ENCODE data around the gene CLDN22.

The CLDN22 gene

GRCh38 chr4:183320211-183321059, at the start of gene CLDN22:
TSS of gene CLDN22 (minus strand) at chr4:183320276. CDS start at chr4:183320218, 58 bp downstream.
- Histone ChIP-seq H3K27me3 (ENCODE audit: low read length) (no peaks in the 10 kb centered on the region), H3K9ac (ENCODE audit: low read length) (no peak within 1 kb of the TSS), H3K79me2 (ENCODE audit: insufficient read depth, low read length) (no peaks in the 10 kb centered on the region), H3K9me3 (ENCODE audit: insufficient read depth, low read length) (no peaks in the 10 kb centered on the region), H2AFZ (ENCODE audit: low read depth, low read length, severe bottlenecking) (no peak within 1 kb of the TSS), H3K4me3 (ENCODE audit: insufficient read depth, low read length, poor library complexity, severe bottlenecking) (no peak within 1 kb of the TSS), H3K36me3 (ENCODE audit: low read length) (no peaks in the 10 kb centered on the region), H3F3A (ENCODE audit: insufficient read depth) (no peaks in the 10 kb centered on the region), H3K27ac (ENCODE audit: low read depth, low read length) (no peak within 1 kb of the TSS), H3K9me2 (replicated peaks; ENCODE audit: insufficient read depth, low read length) (no peaks in the 10 kb centered on the region), H3K4me2 (ENCODE audit: low read depth, low read length, poor library complexity, severe bottlenecking) (no peak within 1 kb of the TSS), H4K20me1 (ENCODE audit: low read depth, low read length) (no peaks in the 10 kb centered on the region)
- TF ChIP-seq CTCF (IDR thresholded peaks at IDR 0.05; ENCODE audit: insufficient read depth, low read length, poor library complexity, severe bottlenecking) (no peak), EZH2phosphoT487 (conservative IDR thresholded peaks at IDR 0.05; ENCODE audit: low read length) (no peak)

GRCh38 chr4:183369073-183369472, 49.0 kb upstream of the CLDN22 start:
- Histone ChIP-seq H3K79me2 (ENCODE audit: insufficient read depth, low read length) (no peaks in the 10 kb centered on the region), H3K27me3 (ENCODE audit: low read length) (no peaks in the 10 kb centered on the region), H3K27ac (ENCODE audit: low read depth, low read length) (no peak overlapping the region), H3K4me2 (ENCODE audit: low read depth, low read length, poor library complexity, severe bottlenecking) (no peak overlapping the region), H3K9me2 (replicated peaks; ENCODE audit: insufficient read depth, low read length) (no peaks in the 10 kb centered on the region), H3K36me3 (ENCODE audit: low read length) (no peaks in the 10 kb centered on the region), H2AFZ (ENCODE audit: low read depth, low read length, severe bottlenecking) (no peak overlapping the region), H3K9me3 (ENCODE audit: insufficient read depth, low read length) (no peaks in the 10 kb centered on the region), H3K9ac (ENCODE audit: low read length) (no peak overlapping the region), H3K4me3 (ENCODE audit: insufficient read depth, low read length, poor library complexity, severe bottlenecking) (no peak overlapping the region), H3F3A (ENCODE audit: insufficient read depth) (no peaks in the 10 kb centered on the region), H4K20me1 (ENCODE audit: low read depth, low read length) (no peaks in the 10 kb centered on the region)
- TF ChIP-seq CTCF (IDR thresholded peaks at IDR 0.05; ENCODE audit: insufficient read depth, low read length, poor library complexity, severe bottlenecking) (no peak), EZH2phosphoT487 (conservative IDR thresholded peaks at IDR 0.05; ENCODE audit: low read length) (no peak)

- H3K9me2 ChIP-seq (replicated peaks; ENCODE audit: insufficient read depth, low read length), result no peaks in the 10 kb centered on the region
- H3K27me3 ChIP-seq (ENCODE audit: low read length), result no peaks in the 10 kb centered on the region
- no peaks in the 10 kb centered on the region for H4K20me1 ChIP-seq (ENCODE audit: low read depth, low read length)
- H3K4me2 ChIP-seq (ENCODE audit: low read depth, low read length, poor library complexity, severe bottlenecking), result no peak overlapping the region
- no peak for TF ChIP-seq CTCF (IDR thresholded peaks at IDR 0.05; ENCODE audit: insufficient read depth, low read length, poor library complexity, severe bottlenecking)
- no peak for TF ChIP-seq EZH2phosphoT487 (conservative IDR thresholded peaks at IDR 0.05; ENCODE audit: low read length)
- H3K36me3 ChIP-seq (ENCODE audit: low read length), result no peaks in the 10 kb centered on the region
- H3K4me3 ChIP-seq (ENCODE audit: insufficient read depth, low read length, poor library complexity, severe bottlenecking), result no peak overlapping the region
- H3F3A ChIP-seq (ENCODE audit: insufficient read depth), result no peaks in the 10 kb centered on the region
- H2AFZ ChIP-seq (ENCODE audit: low read depth, low read length, severe bottlenecking), result no peak overlapping the region
- H3K9ac ChIP-seq (ENCODE audit: low read length), result no peak overlapping the region
- H3K79me2 ChIP-seq (ENCODE audit: insufficient read depth, low read length), result no peaks in the 10 kb centered on the region
- no peaks in the 10 kb centered on the region for H3K9me3 ChIP-seq (ENCODE audit: insufficient read depth, low read length)
- H3K27ac ChIP-seq (ENCODE audit: low read depth, low read length), result no peak overlapping the region
Measured at GRCh38 chr4:183366206-183366835, 46.2 kb upstream of the CLDN22 start.
